GM12878 (cell line): ENCODE data around the gene TARS3. TPM values are rescaled to one million over a fixed set of nuclear protein-coding genes. Genes with fewer than 3 reads are reported as not detected.

Source experiments
- ATAC-seq: fragments of 200-7000 bp; cut with Tn5 transposase; 3 replicates; pipeline ENCODE4 v1.9.1; 2020; ENCODE audit warnings: mild to moderate bottlenecking, moderate library complexity
- BruUV-seq: library from RNA; stranded (reverse); fragments of 400-500 nt; replicated peaks from 2 replicates; lab custom pipeline; 2021; lab: Mats Ljungman, UMichigan
- CTCF ChIA-PET: fragments of 300-600 bp; sonication (Branson Sonifier 250); formaldehyde crosslinking; extraction: SDS; loops from one replicate; lab custom pipeline; 2021; ENCODE audit warnings: inconsistent platforms; lab: Yijun Ruan, JAX
- POLR2A ChIA-PET: fragments of 350-600 bp; formaldehyde crosslinking; extraction: SDS; loops from one replicate; lab custom pipeline; 2021; ENCODE audit warnings: inconsistent platforms; lab: Charles Lee
- RAD21 ChIA-PET: fragments of 300-600 bp; sonication (Branson Sonifier 250); formaldehyde crosslinking; loops from one replicate; lab custom pipeline; 2023; ENCODE audit warnings: antibody characterized with exemption; ENCODE audit not compliant: unreplicated experiment; lab: Charles Lee
- SMC1A ChIA-PET: fragments of 300-600 bp; sonication (Branson Sonifier 250); formaldehyde crosslinking; loops from one replicate; lab custom pipeline; 2023; ENCODE audit not compliant: unreplicated experiment, uncharacterized antibody; lab: Charles Lee
- DNase-seq: peaks from one replicate; pipeline ENCODE4 v3.0.0-alpha.2; 2011; ENCODE audit warnings: low read depth, low spot score
- FAIRE-seq: peaks from 3 replicates; lab custom pipeline; 2011; peaks lifted over from hg19 to GRCh38; lab: Jason Lieb, UNC
- H2AFZ ChIP-seq: 2 replicates; pipeline ENCODE4 v1.6.0; 2011; ENCODE audit warnings: low read depth, low read length, control low read depth; ENCODE audit not compliant: control insufficient read depth
- H3K27ac ChIP-seq: 2 replicates; pipeline ENCODE4 v1.5.1; 2011; ENCODE audit warnings: control low read depth; ENCODE audit not compliant: control insufficient read depth, insufficient read depth
- H3K27me3 ChIP-seq, 2 experiments: replicated peaks in 1 of 2; 2 replicates each; pipeline versions ENCODE4 v1.6.0 to v1.6.1; 2011; ENCODE audit warnings: low read length in 1 of 2; ENCODE audit not compliant: control insufficient read depth in 2 of 2, insufficient read depth in 2 of 2
- H3K36me3 ChIP-seq, 2 experiments: 2 replicates each; pipeline ENCODE4 v1.5.1; 2011; ENCODE audit warnings: low read length in 1 of 2; ENCODE audit not compliant: control insufficient read depth in 2 of 2, insufficient read depth in 2 of 2
- H3K4me1 ChIP-seq: 2 replicates; pipeline ENCODE4 v1.6.1; 2011; ENCODE audit warnings: mild to moderate bottlenecking, low read length, moderate library complexity, mixed read lengths; ENCODE audit not compliant: control insufficient read depth, insufficient read depth
- H3K4me2 ChIP-seq: 2 replicates; pipeline ENCODE4 v1.6.0; 2011; ENCODE audit warnings: control low read depth; ENCODE audit not compliant: control insufficient read depth, insufficient read depth
- H3K4me3 ChIP-seq: fragments of 200-600 bp; sonication (generic); 2 replicates; pipeline ENCODE4 v1.5.1; 2016
- H3K79me2 ChIP-seq: 2 replicates; pipeline ENCODE4 v1.6.0; 2011; ENCODE audit warnings: low read length; ENCODE audit not compliant: control insufficient read depth, insufficient read depth
- H3K9ac ChIP-seq: 2 replicates; pipeline ENCODE4 v1.8.0; 2011; ENCODE audit warnings: low read length, control low read depth, mixed read lengths; ENCODE audit not compliant: control insufficient read depth, insufficient read depth
- H3K9me3 ChIP-seq: replicated peaks from 3 replicates; pipeline ENCODE4 v1.5.1; 2011; ENCODE audit warnings: mild to moderate bottlenecking, low read length; ENCODE audit not compliant: control insufficient read depth, insufficient read depth
- H4K20me1 ChIP-seq: 2 replicates; pipeline ENCODE4 v1.6.0; 2011; ENCODE audit not compliant: control insufficient read depth, insufficient read depth
- BCL3 ChIP-seq: IDR thresholded peaks from 2 replicates; pipeline ENCODE4 v1.6.1; 2011; ENCODE audit warnings: borderline replicate concordance, low read depth, mild to moderate bottlenecking, moderate library complexity, low read length; ENCODE audit not compliant: insufficient read depth, poor library complexity, severe bottlenecking
- CBX5 ChIP-seq: sonication (generic); IDR thresholded peaks from 2 replicates; pipeline ENCODE4 v1.6.1; 2016; ENCODE audit warnings: low read depth, moderate library complexity, mild to moderate bottlenecking, inconsistent platforms
- E2F4 ChIP-seq: IDR thresholded peaks from 2 replicates; pipeline ENCODE4 v1.6.1; 2012; ENCODE audit warnings: low read depth, low read length, improper control_type of control experiment
- LARP7 ChIP-seq: fragments of 450-650 bp; IDR thresholded peaks from 2 replicates; pipeline ENCODE4 v1.6.1; 2017; ENCODE audit warnings: mild to moderate bottlenecking
- RAD51 ChIP-seq: fragments of 450-650 bp; IDR thresholded peaks from 2 replicates; pipeline ENCODE4 v1.6.1; 2016; ENCODE audit warnings: moderate library complexity, mild to moderate bottlenecking, inconsistent platforms
- ZBED1 ChIP-seq: IDR thresholded peaks from 2 replicates; pipeline ENCODE4 v1.6.1; 2016; ENCODE audit warnings: borderline replicate concordance
- WGBS: methylation state at CpG from one replicate; pipeline ENCODE4 v1.1.6; 2016; ENCODE audit warnings: low lambda C conversion rate; ENCODE audit not compliant: insufficient replicate concordance, insufficient coverage; ENCODE audit errors: missing lambda C conversion rate; 5-methylcytosine and 5-hydroxymethylcytosine counted together
- in situ Hi-C: fragments of 300-500 bp; cut with MboI; formaldehyde crosslinking; loops from 9 replicates; pipeline ENCODE4 v1.14.3; 2018; ENCODE audit warnings: mixed read lengths
- intact Hi-C: fragments of 100-400 bp; cut with micrococcal nuclease; formaldehyde crosslinking; loops from one replicate; pipeline ENCODE4 v1.14.2; 2022; ENCODE audit not compliant: unreplicated experiment
- polyA plus RNA-seq, 11 experiments: library from polyadenylated mRNA; depleted of rRNA in 4 of 11; unstranded in 6 of 11; stranded (reverse) in 5 of 11; fragments of >200 nt; fragmentation: Nextera tagmentation in 4 of 11; fragmentation: Illumina TruSeq in 1 of 11; extraction: Ambion mirVana in 4 of 11; extraction: Trizol in 1 of 11; gene quantifications; 1 replicate in 1 of 11; 2 replicates in 10 of 11; pipeline versions ENCODE4 v1.2.1 to v1.2.3, GENCODE V29; 2011 to 2016; ENCODE audit warnings: inconsistent platforms in 2 of 11, missing spikeins in 2 of 11, low read depth in 1 of 11
- total RNA-seq, 4 experiments: library from RNA; depleted of rRNA in 3 of 4; stranded (reverse); fragments of >200 nt in 3 of 4; fragmentation: Illumina TruSeq in 1 of 4; extraction: Trizol in 1 of 4; gene quantifications; 2 replicates each; pipeline versions ENCODE4 v1.2.1 to v1.2.3, GENCODE V29; 2013 to 2021

TARS3 gene
- total and polyA plus RNA-seq, 10 of the 15 experiments (the other 5 are each of a cell fraction or from before 2014, with no cell fraction given): 1.4 to 7.8 (median 5.3) TPM

GRCh38 chr15:101623367-101624304 lies 100.6 kb downstream of the TARS3 start:
- FAIRE-seq: no peak
- H3K4me3 ChIP-seq: no peak overlapping the region
- SMC1A ChIA-PET: interaction anchor here (1.1 kb wide), 1 partner anchor 17 kb away, joined by 3 read pairs; no protein-coding TSS in a partner anchor
- DNase-seq: no peak
- no peak overlapping the region for H3K4me2 ChIP-seq
- peaks cover 15% of the 10 kb centered on the region for H3K4me1 ChIP-seq
- 97% methylated on average over 6 of the region's 6 CpGs for WGBS
- no peak overlapping the region for H3K9ac ChIP-seq
- H2AFZ ChIP-seq: no peak overlapping the region
- TF ChIP-seq ZBED1 (no peak), CBX5 (0 out of 2 replicates have a peak, but pooled peaks have one; percentile 36)
- TF ChIP-seq, all 136 proteins: peak for 1
- ChIA-PET POLR2A (no interaction called here), CTCF (interaction anchor here (1.0 to 1.1 kb wide), 2 partner anchors 17 kb away, joined by 3 to 4 read pairs; no protein-coding TSS in a partner anchor), RAD21 (no interaction called here)
- Histone ChIP-seq H3K9me3 (peaks cover 12% of the 10 kb centered on the region), H3K36me3 (peaks cover 0 to 2% of the 10 kb centered on the region in 2 experiments; a peak in 1 of 4 replicates), H3K27me3 (no peaks in the 10 kb centered on the region), H4K20me1 (no peaks in the 10 kb centered on the region), H3K27ac (no peak overlapping the region), H3K79me2 (no peaks in the 10 kb centered on the region)
- BruUV-seq: no TSS peak
- intact Hi-C loops (no loop called here), in situ Hi-C loops (no loop called here)
- ATAC-seq: no peak

GRCh38 chr15:101621961-101622360 lies 102.3 kb downstream of the TARS3 start:
- TF ChIP-seq E2F4: no peak
- TF ChIP-seq BCL3: no peak
- no peak for TF ChIP-seq RAD51
- no peak for TF ChIP-seq LARP7
- no peak overlapping the region for H3K4me3 ChIP-seq
- ChIA-PET SMC1A (interaction anchor here (1.0 kb wide), 1 partner anchor 306 kb away, joined by 3 read pairs; no protein-coding TSS in a partner anchor), RAD21 (no interaction called here), CTCF (interaction anchor here (2.1 kb wide), 1 partner anchor 20 kb away, joined by 10 read pairs; no protein-coding TSS in a partner anchor), POLR2A (no interaction called here)
- no peak overlapping the region for H3K9ac ChIP-seq
- H3K27ac ChIP-seq: no peak overlapping the region
- no peaks in the 10 kb centered on the region for H3K27me3 ChIP-seq
- FAIRE-seq: no peak
- H3K79me2 ChIP-seq: no peaks in the 10 kb centered on the region
- no peak for ATAC-seq
- H4K20me1 ChIP-seq: no peaks in the 10 kb centered on the region
- no TSS peak for BruUV-seq
- intact Hi-C loops: no loop called here
- H3K4me2 ChIP-seq: no peak overlapping the region
- H3K9me3 ChIP-seq: peaks cover 12% of the 10 kb centered on the region
- H3K4me1 ChIP-seq: peaks cover 15% of the 10 kb centered on the region
- 85% methylated on average over 3 of the region's 3 CpGs for WGBS
- no peak overlapping the region for H2AFZ ChIP-seq
- DNase-seq: no peak
- in situ Hi-C loops: no loop called here
- H3K36me3 ChIP-seq: peaks cover 0 to 2% of the 10 kb centered on the region in 2 experiments; a peak in 1 of 4 replicates
